Measurements from ENCODE around the gene MMAB. TPM values are rescaled to one million over a fixed set of nuclear protein-coding genes. Genes with fewer than 3 reads are reported as not detected.
A peak's percentile ranks its signal among the peaks of the same experiment; 100 is the strongest.

The MMAB gene
- total RNA-seq, 1 donor from 2014 or later, result 38.1 TPM

GRCh38 chr12:109597414-109597794, 24.1 kb upstream of the MMAB start:
- Mint-ChIP-seq H3K4me1 (ENCODE audit: unreplicated experiment) (peaks cover 9% of the 10 kb centered on the region), H3K36me3 (no peaks in the 10 kb centered on the region), H3K27ac (peak overlapping the region; percentile 84), H3K4me3 (no peak overlapping the region), H3K27me3 (no peaks in the 10 kb centered on the region), H3K9me3 (no peaks in the 10 kb centered on the region)
- TF ChIP-seq, protein P1, sequence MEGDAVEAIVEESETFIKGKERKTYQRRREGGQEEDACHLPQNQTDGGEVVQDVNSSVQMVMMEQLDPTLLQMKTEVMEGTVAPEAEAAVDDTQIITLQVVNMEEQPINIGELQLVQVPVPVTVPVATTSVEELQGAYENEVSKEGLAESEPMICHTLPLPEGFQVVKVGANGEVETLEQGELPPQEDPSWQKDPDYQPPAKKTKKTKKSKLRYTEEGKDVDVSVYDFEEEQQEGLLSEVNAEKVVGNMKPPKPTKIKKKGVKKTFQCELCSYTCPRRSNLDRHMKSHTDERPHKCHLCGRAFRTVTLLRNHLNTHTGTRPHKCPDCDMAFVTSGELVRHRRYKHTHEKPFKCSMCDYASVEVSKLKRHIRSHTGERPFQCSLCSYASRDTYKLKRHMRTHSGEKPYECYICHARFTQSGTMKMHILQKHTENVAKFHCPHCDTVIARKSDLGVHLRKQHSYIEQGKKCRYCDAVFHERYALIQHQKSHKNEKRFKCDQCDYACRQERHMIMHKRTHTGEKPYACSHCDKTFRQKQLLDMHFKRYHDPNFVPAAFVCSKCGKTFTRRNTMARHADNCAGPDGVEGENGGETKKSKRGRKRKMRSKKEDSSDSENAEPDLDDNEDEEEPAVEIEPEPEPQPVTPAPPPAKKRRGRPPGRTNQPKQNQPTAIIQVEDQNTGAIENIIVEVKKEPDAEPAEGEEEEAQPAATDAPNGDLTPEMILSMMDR (conservative IDR thresholded peaks at IDR 0.05), result no peak
- DNase-seq (ENCODE audit: extremely low spot score, unreplicated experiment), result no peak

DNA sequence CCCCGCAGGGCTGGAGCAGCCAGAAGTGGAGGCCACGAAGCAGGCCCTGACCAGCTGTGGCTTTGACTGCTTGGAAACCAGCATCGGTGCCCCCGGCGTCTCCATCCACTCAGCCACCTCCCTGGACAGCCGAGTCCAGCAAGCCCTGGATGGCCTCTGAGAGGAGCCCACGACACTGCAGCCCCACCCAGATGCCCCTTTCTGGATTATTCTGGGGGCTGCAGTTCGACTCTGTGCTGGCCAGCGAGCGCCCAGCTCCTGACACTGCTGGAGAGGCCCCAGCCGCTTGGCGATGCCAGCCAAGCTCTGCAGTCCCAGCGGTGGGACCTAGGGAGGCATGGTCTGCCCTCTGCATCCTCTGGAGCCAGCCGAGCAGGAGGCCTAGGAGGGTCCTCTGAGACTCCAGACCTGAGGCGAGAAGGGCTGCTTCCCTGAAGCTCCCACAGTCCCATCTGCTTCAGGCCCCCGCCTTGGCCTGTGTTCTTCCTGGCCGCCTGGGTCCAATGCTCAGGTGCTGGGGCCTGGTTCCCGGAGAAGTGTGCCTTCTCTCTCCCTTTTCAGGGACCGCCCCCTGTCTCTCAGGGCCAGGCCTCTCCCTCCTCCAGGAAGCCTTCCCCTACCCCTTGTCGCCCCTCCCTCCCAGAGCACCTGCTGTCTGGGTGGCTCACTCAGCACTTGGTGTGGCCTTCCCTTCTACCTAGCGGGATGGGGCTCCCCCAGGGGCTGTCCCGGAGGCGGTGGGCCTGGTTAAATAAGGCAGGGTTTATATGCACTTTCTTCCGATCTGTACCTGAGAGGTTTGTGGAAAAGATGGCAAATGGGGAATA, 23.3 kb upstream of the MMAB start:
- H3K4me1 Mint-ChIP-seq (ENCODE audit: unreplicated experiment), result peaks cover 9% of the 10 kb centered on the region

GRCh38 chr12:109595321-109595902, 22.1 kb upstream of the MMAB start:
- Mint-ChIP-seq H3K27me3 (no peaks in the 10 kb centered on the region), H3K27ac (no peak overlapping the region), H3K4me3 (no peak overlapping the region), H3K4me1 (ENCODE audit: unreplicated experiment) (peaks cover 9% of the 10 kb centered on the region), H3K36me3 (no peaks in the 10 kb centered on the region), H3K9me3 (no peaks in the 10 kb centered on the region)
- DNase-seq (ENCODE audit: extremely low spot score, unreplicated experiment), result no peak
- TF ChIP-seq, protein P1 (conservative IDR thresholded peaks at IDR 0.05), result no peak

More for the DNA sequence above, 23.3 kb upstream of the MMAB start:
- no peaks in the 10 kb centered on the region for H3K36me3 Mint-ChIP-seq
- TF ChIP-seq, protein P1 (conservative IDR thresholded peaks at IDR 0.05), result no peak
- no peak overlapping the region for H3K4me3 Mint-ChIP-seq
- DNase-seq (ENCODE audit: extremely low spot score, unreplicated experiment), result no peak
- no peaks in the 10 kb centered on the region for H3K27me3 Mint-ChIP-seq
- H3K27ac Mint-ChIP-seq, result no peak overlapping the region
- H3K9me3 Mint-ChIP-seq, result no peaks in the 10 kb centered on the region

DNA sequence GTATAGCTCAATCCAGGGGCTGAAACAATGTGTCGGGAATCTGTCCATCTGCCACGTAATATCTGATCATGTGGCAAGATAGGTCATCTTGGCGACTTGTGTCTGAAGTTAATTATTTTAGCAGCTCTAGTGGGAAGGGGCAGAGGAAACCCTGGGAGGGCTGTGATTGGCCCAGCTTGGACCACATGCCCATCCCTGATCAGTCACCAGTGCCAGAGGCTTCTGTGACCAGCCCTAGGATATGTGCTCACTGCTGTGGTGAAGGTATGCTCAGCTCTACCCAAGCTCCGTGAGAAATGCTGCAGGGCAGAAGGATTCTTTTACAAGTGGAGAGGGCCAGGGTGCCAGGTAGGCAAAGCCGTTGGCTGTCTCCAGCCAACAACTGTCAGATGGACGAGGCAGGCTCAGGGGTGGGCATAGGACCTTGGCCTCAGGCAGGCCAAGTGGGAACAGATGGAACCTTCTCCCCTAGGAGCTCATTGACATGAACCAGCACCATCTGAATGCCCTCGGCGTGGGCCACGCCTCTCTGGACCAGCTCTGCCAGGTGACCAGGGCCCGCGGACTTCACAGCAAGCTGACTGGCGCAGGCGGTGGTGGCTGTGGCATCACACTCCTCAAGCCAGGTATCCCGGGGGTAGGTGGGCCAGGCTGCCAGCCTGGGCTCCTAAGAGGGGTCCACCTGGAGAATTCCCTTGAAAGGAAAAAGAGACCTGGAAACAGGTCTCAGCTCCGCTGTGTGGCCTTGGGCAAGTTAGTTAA, 21.4 kb upstream of the MMAB start:
- H3K27me3 Mint-ChIP-seq, result no peaks in the 10 kb centered on the region
- peaks cover 9% of the 10 kb centered on the region for H3K4me1 Mint-ChIP-seq (ENCODE audit: unreplicated experiment)
- DNase-seq (ENCODE audit: extremely low spot score, unreplicated experiment), result no peak
- no peaks in the 10 kb centered on the region for H3K9me3 Mint-ChIP-seq
- no peak overlapping the region for H3K4me3 Mint-ChIP-seq
- TF ChIP-seq, protein P1 (conservative IDR thresholded peaks at IDR 0.05), result no peak
- H3K36me3 Mint-ChIP-seq, result no peaks in the 10 kb centered on the region
- H3K27ac Mint-ChIP-seq, result no peak overlapping the region

- no peak overlapping the region for H3K4me3 Mint-ChIP-seq
- H3K9me3 Mint-ChIP-seq, result no peaks in the 10 kb centered on the region
- no peak for DNase-seq (ENCODE audit: extremely low spot score, unreplicated experiment)
- no peaks in the 10 kb centered on the region for H3K27me3 Mint-ChIP-seq
- TF ChIP-seq, protein P1 (conservative IDR thresholded peaks at IDR 0.05), result no peak
- H3K36me3 Mint-ChIP-seq, result peaks cover 3% of the 10 kb centered on the region
- no peak overlapping the region for H3K27ac Mint-ChIP-seq
- peaks cover 11% of the 10 kb centered on the region for H3K4me1 Mint-ChIP-seq (ENCODE audit: unreplicated experiment)
Observed at GRCh38 chr12:109592905-109593272, 19.6 kb upstream of the MMAB start.
